Daoy (cell line): ENCODE data around the gene KCNQ1. TPM values are rescaled to one million over a fixed set of nuclear protein-coding genes. Genes with fewer than 3 reads are reported as not detected.

Experiments used
- DNase-seq: peaks from one replicate; pipeline ENCODE4 v3.0.0-alpha.2; 2015; ENCODE audit warnings: low read depth
- total RNA-seq: library from RNA; depleted of rRNA; stranded (reverse); fragments of >200 nt; shearing (Covaris generic); gene quantifications from 2 replicates; pipeline ENCODE4 v1.2.3, GENCODE V29; 2014

Gene KCNQ1
- total RNA-seq, 1 experiment from 2014 or later = not detected

DNA sequence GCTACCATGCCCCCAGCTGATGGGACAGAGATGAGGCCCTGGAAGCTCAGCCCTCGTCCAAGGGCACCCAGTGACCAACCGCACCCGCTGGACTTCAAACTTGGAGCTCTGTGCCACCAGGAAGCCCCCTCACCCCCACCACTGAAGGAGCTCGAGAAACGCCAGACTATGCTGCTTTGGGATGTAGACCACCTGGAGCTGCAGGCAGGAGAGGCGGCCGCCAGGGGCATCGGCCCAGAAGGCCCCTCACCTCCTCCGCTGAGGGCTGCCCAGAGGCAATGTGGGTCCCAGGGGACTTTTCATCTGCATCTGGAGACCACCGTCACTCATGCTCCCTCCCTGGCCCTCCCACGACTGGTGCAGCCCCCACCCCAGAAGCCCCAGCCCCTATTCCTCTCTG is 412.5 kb downstream of the KCNQ1 start:
- DNase-seq = no peak

- no peak for DNase-seq
These were observed 413.1 kb downstream of the KCNQ1 start for GRCh38 chr11:2857918-2858317.

DNA sequence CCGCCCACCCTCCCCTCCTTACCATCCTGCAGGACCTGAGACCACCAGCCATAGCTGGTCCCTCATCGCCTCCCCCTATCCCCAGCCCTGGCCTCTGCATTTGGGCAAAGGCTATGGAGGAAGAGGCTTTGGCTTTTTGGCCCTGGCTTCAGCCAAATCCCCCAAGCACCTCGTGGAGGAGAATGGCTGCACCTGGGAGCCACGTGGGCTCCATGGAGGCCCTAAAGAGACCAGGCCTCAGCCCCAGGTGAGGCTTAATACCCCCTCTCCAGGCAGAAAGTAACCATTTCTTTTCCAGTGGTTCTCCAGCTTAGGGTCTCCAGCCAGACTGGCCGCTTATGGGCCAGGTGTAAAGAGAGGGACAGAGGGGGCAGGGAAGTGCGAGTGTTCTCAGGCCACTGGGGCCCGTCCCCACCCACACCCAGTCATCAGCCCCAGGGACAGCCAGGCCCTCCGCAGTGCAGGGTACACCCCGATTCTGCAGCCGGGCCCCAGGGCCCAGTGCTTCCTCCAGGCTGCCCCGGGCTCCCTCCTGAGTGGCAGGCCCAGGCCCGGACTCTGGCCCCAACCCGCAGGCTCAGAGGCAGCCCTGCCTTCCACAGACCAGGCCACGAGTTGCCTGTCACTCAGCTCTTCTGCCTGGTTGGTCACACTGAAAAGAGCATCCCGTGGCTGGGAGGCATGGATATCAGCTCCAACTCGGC is 414.3 kb downstream of the KCNQ1 start:
- DNase-seq = no peak

GRCh38 chr11:2859699-2860037 is 414.9 kb downstream of the KCNQ1 start:
- no peak for DNase-seq

- DNase-seq = peak; percentile 77
These were observed 415.8 kb downstream of the KCNQ1 start for GRCh38 chr11:2860636-2861035.

DNA sequence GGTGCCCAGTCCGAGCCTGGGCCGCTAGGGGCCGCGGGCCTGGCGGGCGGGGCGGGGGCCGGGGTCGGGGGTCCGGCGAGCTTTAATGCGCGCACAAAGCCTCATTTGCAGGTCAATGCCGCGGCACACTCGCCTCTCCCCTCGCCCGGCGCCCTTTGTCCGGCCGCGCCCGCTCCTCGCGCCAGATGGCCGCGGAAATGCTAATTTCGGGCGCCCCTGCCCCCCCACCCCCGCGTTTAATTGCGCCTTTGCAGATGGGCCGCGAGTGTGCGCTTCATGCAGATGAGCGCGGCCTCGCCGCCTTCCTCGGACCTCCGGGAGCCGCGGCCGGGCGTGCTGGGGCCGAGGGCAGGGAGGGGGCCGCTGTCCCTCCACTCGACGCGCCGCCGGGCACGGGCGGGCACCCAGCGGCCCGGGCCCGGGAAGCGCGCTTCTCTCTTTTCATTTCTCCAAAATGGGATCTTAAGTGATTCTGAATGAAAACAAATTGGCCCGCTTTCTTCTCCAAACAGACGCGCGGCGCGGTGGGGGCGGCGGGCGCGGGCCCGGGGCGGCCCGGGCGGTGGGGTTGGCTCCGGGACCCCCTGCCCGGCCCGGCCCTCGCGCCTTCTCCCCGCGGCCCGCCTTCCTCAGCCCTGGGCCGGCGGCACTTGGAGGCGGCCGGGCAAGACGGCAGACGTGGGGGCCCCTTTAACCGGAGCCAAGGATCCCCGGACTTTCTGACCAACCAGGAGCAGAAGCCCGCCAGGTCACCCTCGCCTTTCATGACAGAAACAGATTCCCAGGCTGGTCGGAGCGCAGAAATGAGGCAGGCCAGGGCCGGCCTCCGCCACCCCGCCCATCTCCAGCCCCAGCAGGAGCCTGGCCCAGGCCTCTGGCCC is 417.8 kb downstream of the KCNQ1 start:
- DNase-seq = no peak

- peak; percentile 38 for DNase-seq
These were observed 418.4 kb downstream of the KCNQ1 start for GRCh38 chr11:2863276-2863618.

GRCh38 chr11:2864901-2865300 is 420.1 kb downstream of the KCNQ1 start:
- no peak for DNase-seq

GRCh38 chr11:2865922-2866577 is 421.2 kb downstream of the KCNQ1 start:
- DNase-seq = no peak

DNA sequence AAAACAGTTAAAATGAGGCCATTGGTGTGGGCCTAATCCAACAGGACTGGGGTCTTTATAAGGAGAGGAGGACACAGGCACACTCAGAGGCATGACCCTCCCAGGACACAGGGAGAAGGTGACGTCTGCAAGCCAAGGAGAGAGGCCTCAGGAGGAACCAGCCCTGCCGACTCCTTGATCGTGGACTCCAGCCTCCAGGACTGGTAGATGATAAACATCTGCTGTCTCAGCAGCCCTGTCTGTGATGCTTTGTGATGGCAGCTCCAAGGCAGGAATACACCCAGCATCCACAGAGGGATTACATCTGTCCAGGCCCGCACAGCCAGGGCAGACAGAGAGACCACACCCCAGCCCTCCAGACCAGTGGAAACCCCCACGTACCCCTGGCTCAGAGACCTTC is 422.3 kb downstream of the KCNQ1 start:
- no peak for DNase-seq

DNA sequence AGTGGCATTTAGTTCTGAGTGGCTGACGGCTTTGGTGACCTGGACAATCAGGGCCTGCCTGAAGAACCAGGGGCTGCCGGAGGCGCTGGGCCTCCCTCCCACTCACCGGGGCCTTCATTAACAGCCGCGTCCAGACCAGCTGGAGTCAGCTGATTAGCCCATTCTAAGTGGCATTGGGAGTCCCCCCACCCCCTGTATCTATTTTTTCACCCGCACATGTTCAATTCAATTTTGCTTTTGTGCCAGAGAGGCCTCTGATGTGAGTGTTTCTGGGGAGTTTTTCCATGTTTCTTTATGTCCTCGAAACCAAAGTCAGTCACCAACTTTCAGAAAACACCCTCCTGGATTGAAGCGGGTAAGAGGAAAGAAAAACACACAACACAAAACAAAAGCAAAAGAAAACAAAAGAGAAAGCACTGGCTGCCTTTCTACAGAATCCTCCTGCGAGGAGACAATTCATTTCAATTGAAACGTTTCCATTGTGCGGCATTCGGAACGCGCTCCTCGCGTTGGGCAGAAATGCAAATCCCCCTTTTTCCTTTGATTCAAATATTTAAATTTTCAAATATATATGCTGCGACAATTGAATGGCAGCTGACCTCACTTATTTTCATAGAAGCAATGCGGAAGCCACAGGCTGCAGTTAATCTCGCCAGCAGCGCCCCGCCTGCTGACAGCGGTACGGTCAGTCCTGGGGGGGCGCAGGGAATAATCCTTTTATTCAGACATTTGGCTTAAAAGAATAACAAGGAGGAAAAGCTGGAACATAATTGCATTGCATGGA is 423.1 kb downstream of the KCNQ1 start:
- DNase-seq = no peak

DNA sequence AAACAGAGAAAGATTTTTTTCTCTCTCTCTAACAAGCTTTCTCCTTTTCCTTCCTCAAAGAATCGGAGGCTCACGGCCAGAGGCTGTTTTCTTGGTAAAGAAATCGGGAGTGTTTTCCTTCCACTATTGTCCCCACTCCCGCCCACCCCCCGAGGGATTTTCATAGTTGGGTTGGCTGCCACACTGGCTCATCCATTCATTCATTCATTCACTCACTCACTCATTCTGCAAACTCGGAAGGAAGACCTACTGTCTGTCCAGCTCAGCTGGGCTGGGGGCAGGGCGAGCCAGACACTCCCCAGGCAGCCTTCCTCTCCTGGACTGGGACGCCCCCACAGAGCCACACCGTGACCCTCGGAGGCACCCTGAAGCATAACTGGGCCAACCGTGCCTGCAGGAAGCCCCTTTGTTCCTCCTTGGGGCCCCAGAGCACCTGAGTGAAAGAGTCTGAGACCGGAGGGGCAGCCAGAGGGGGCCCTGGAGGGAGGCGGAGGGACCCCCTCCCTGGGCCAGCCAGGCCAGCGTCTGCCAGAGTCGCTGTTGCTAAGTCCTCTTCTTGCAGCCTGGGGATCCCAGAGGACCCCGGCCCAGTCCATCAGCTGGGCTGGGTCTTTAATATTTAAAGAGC is 423.8 kb downstream of the KCNQ1 start:
- DNase-seq = no peak

DNA sequence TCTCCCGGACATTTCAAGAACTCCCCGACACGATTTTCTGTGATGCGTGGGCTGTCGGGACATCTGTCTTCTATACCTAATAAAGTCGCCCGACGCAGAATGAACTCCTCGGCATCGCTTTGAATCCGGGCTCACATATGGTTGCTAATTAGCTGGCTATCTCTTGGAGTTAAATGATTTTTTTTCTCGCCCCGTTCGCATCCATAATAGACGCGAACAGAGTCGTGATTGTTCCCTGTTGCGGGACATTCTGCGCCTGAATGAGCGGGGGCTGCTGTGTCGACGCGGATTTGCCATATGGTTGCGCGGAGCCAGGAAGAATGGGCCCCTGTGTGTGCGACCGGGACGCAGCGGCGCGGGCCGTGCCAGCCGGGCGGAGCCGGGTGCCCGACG is 424.3 kb downstream of the KCNQ1 start:
- DNase-seq = no peak

GRCh38 chr11:2869561-2870427 is 425.0 kb downstream of the KCNQ1 start:
- DNase-seq = no peak

DNA sequence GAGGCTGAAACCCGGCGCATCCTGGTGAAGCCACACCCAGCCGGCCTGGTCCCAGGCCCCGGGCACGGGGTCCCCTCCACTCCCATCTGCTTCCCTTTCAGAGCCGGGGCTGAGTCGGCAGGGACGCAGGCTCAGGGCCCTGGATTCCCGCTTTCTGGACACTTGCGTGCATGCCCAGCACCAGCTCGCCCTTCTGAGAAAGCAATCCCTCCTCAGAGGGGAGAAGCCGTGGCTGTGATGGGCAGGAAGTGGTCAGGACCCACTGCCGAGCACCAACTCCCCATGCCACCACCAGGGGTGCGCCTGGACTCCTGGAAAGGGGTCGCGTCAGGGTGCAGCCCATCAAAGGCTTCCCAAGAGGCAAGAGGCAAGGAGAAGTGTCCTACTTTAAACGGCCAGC is 425.7 kb downstream of the KCNQ1 start:
- no peak for DNase-seq

DNA sequence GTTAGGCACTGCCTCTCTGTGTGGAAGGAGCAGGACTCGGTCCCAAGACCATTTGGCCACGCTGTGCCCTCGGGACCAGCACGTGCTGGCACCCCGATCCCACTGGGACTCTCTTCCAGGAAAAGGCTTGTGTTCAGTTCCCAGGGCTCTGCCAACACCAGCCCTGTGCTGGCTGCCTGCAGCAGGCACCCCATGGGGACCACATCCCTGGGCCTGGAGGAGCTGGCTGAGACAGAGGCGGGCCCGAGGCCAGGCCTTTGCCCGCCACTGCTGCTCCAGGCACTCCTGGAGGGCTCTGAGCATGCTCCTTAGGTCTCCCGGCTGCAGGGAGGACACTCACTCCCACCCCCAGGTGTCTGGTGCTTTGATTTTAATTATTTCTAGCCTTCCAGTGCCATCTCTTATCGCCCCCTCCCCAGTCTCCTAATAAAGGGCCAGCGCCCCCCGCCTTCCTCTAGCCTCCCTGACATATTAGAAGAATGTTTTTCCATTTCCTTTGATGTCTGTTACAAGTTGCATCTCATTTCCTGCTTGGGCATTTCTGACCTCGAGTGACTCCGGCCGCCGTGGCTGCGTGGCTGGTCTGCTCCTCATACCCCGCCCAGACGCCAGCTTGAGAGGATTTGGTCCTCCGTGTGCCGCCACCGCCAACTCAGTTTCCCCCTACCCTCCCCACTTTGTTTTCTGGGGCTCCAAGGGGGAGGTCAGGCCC is 426.3 kb downstream of the KCNQ1 start:
- no peak for DNase-seq

- no peak for DNase-seq
These were observed 430.2 kb downstream of the KCNQ1 start for GRCh38 chr11:2874963-2875362.

- no peak for DNase-seq
These were observed 432.7 kb downstream of the KCNQ1 start for GRCh38 chr11:2877474-2877873.

- DNase-seq = no peak
These were observed 434.0 kb downstream of the KCNQ1 start for GRCh38 chr11:2878782-2879181.

- no peak for DNase-seq
These were observed 435.8 kb downstream of the KCNQ1 start for GRCh38 chr11:2880646-2881045.
